Activated CD8-positive, alpha-beta memory T cell treated with anti-CD3 and anti-CD28 coated beads for 36 hours (primary cell): ENCODE measurements around the gene TRIM29. TPM values are rescaled to one million over a fixed set of nuclear protein-coding genes. Genes with fewer than 3 reads are reported as not detected.

Experiments
- CTCF ChIA-PET: fragments of 350-600 bp; sonication (Branson Sonifier 250); formaldehyde crosslinking; loops from one replicate; lab custom pipeline; 2021; ENCODE audit warnings: antibody characterized with exemption; lab: Charles Lee
- POLR2A ChIA-PET: fragments of 350-600 bp; sonication (Branson Sonifier 250); formaldehyde crosslinking; loops from one replicate; lab custom pipeline; 2021; ENCODE audit warnings: antibody characterized with exemption; lab: Charles Lee
- total RNA-seq, 2 experiments: library from RNA; stranded (reverse); gene quantifications; one replicate each; pipeline ENCODE4 v1.2.3, GENCODE V29; 2021

The TRIM29 gene
- total RNA-seq, 2 experiments from 2014 or later: not detected

- ChIA-PET POLR2A (no interaction called here), CTCF (no interaction called here)
Measured at GRCh38 chr11:120173807-120174206, 35.9 kb upstream of the TRIM29 start.

- ChIA-PET POLR2A (no interaction called here), CTCF (interaction anchor here (0.7 to 1.7 kb wide), 3 partner anchors 57 to 368 kb away, joined by 3 to 7 read pairs (median 4); no protein-coding TSS in a partner anchor)
Measured at GRCh38 chr11:120173019-120173705, 35.2 kb upstream of the TRIM29 start.

- ChIA-PET POLR2A (no interaction called here), CTCF (interaction anchor here (0.7 to 2.8 kb wide), 6 partner anchors 58 to 369 kb away, joined by 3 to 13 read pairs (median 4); no protein-coding TSS in a partner anchor)
Measured at GRCh38 chr11:120172054-120172911, 34.4 kb upstream of the TRIM29 start.

GRCh38 chr11:120170741-120171261 is 32.9 kb upstream of the TRIM29 start:
- CTCF ChIA-PET: interaction anchor here (1.1 to 2.8 kb wide), 6 partner anchors 10 to 132 kb away, joined by 3 to 13 read pairs (median 4); no protein-coding TSS in a partner anchor
- POLR2A ChIA-PET: no interaction called here

GRCh38 chr11:120169981-120170698 is 32.2 kb upstream of the TRIM29 start:
- POLR2A ChIA-PET: no interaction called here

GRCh38 chr11:120168960-120169681 is 31.2 kb upstream of the TRIM29 start:
- POLR2A ChIA-PET: interaction anchor here (0.6 kb wide), 1 partner anchor 56 kb away, joined by 4 read pairs; no protein-coding TSS in a partner anchor
- CTCF ChIA-PET: interaction anchor here (0.6 to 2.8 kb wide), 12 partner anchors 10 to 136 kb away, joined by 3 to 13 read pairs (median 4); no protein-coding TSS in a partner anchor

More at GRCh38 chr11:120169981-120170698, 32.2 kb upstream of the TRIM29 start:
- CTCF ChIA-PET: interaction anchor here (1.0 to 2.8 kb wide), 8 partner anchors 9 to 133 kb away, joined by 3 to 13 read pairs (median 3); no protein-coding TSS in a partner anchor

- POLR2A ChIA-PET: interaction anchor here (0.6 kb wide), 1 partner anchor 56 kb away, joined by 4 read pairs; no protein-coding TSS in a partner anchor
- CTCF ChIA-PET: interaction anchor here (0.6 to 1.4 kb wide), 8 partner anchors 11 to 137 kb away, joined by 3 to 4 read pairs (median 4); no protein-coding TSS in a partner anchor
Measured at GRCh38 chr11:120168108-120168959, 30.4 kb upstream of the TRIM29 start.

- CTCF ChIA-PET: interaction anchor here (1.2 kb wide), 1 partner anchor 62 kb away, joined by 3 read pairs; no protein-coding TSS in a partner anchor
- POLR2A ChIA-PET: no interaction called here
Measured at GRCh38 chr11:120167659-120168058, 29.7 kb upstream of the TRIM29 start.

GRCh38 chr11:120160436-120160835 is 22.5 kb upstream of the TRIM29 start:
- ChIA-PET CTCF (no interaction called here), POLR2A (no interaction called here)

- ChIA-PET CTCF (no interaction called here), POLR2A (no interaction called here)
Measured at GRCh38 chr11:120153221-120153620, 15.3 kb upstream of the TRIM29 start.

- POLR2A ChIA-PET: no interaction called here
Measured at GRCh38 chr11:120151536-120151935, 13.6 kb upstream of the TRIM29 start.

GRCh38 chr11:120149246-120149645 is 11.3 kb upstream of the TRIM29 start:
- CTCF ChIA-PET: no interaction called here
- POLR2A ChIA-PET: no interaction called here

More at GRCh38 chr11:120151536-120151935, 13.6 kb upstream of the TRIM29 start:
- CTCF ChIA-PET: interaction anchor here (1.6 kb wide), 1 partner anchor 84 kb away, joined by 4 read pairs; no protein-coding TSS in a partner anchor

GRCh38 chr11:120147950-120148270 is 10.0 kb upstream of the TRIM29 start:
- ChIA-PET POLR2A (no interaction called here), CTCF (no interaction called here)

GRCh38 chr11:120147094-120147949 is 9.4 kb upstream of the TRIM29 start:
- CTCF ChIA-PET: no interaction called here
- POLR2A ChIA-PET: no interaction called here

- CTCF ChIA-PET: no interaction called here
Measured at GRCh38 chr11:120146413-120147093, 8.6 kb upstream of the TRIM29 start.

GRCh38 chr11:120144501-120144900 is 6.6 kb upstream of the TRIM29 start:
- ChIA-PET CTCF (no interaction called here), POLR2A (no interaction called here)

More at GRCh38 chr11:120146413-120147093, 8.6 kb upstream of the TRIM29 start:
- POLR2A ChIA-PET: no interaction called here
